PC-3 (cell line): Measurements from ENCODE around the gene UFL1.

ENCODE experiments used
- CTCF ChIP-seq: fragments of 300-600 bp; sonication (generic); conservative IDR thresholded peaks from 2 replicates; pipeline ENCODE4 v1.5.1; 2017; ENCODE audit warnings: antibody characterized with exemption, low read depth, mild to moderate bottlenecking, low read length
- EZH2 ChIP-seq: fragments of 300-600 bp; sonication (generic); IDR thresholded peaks from one replicate; pipeline ENCODE4 v1.6.1; 2017; ENCODE audit warnings: antibody characterized with exemption, mild to moderate bottlenecking, low read length; ENCODE audit not compliant: unreplicated experiment
- EZH2phosphoT487 ChIP-seq: fragments of 300-600 bp; sonication (generic); IDR thresholded peaks from 2 replicates; pipeline ENCODE4 v1.6.1; 2018; ENCODE audit warnings: mild to moderate bottlenecking, antibody characterized with exemption, low read length, borderline replicate concordance

- TF ChIP-seq CTCF = no peak
- no peak for TF ChIP-seq EZH2
- no peak for TF ChIP-seq EZH2phosphoT487
Observed at GRCh38 chr6:96571551-96571950, 49.9 kb downstream of the UFL1 start.
